ENCODE data around the gene TCF12. TPM values are rescaled to one million over a fixed set of nuclear protein-coding genes. Genes with fewer than 3 reads are reported as not detected.

Gene TCF12
- total RNA-seq, 1 experiment from 2014 or later: 102 TPM

DNA sequence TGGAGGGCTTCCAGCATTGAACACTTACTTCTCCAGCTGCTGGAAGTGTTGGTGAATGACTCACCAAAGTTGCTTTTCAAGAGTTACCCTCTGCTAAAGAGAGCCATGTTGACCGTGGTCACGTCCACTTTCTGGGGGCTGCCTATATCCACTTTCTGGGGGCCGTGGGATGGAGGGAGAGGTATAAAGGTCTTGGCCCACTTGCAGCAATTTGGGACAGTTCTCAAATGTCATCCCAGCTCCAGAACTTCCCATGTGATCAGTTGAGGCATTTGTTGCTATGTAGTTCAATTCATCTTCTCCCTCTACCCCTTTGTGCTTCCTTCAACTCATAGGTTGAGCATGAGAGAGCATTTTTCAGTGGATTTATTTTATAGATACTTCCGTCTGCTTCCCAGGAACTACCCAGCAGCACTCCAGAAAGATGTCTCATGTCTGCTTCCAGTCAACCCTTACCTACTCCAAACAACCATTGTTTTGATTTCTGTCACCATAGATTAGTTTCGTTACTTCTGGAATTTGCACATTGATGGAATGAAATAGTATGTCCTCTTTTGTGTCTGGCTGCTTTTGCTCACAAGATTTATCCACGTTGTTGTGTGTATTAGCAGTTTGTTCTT, 130.6 kb downstream of the TCF12 start:
- no TSS peak for BruUV-seq (replicated peaks)
- no peak for DNase-seq (ENCODE audit: low read depth, low spot score)
- no peak for TF ChIP-seq SIN3A (IDR thresholded peaks at IDR 0.05; ENCODE audit: borderline replicate concordance, insufficient read depth, low read depth, low read length)
- TF ChIP-seq, protein P1, sequence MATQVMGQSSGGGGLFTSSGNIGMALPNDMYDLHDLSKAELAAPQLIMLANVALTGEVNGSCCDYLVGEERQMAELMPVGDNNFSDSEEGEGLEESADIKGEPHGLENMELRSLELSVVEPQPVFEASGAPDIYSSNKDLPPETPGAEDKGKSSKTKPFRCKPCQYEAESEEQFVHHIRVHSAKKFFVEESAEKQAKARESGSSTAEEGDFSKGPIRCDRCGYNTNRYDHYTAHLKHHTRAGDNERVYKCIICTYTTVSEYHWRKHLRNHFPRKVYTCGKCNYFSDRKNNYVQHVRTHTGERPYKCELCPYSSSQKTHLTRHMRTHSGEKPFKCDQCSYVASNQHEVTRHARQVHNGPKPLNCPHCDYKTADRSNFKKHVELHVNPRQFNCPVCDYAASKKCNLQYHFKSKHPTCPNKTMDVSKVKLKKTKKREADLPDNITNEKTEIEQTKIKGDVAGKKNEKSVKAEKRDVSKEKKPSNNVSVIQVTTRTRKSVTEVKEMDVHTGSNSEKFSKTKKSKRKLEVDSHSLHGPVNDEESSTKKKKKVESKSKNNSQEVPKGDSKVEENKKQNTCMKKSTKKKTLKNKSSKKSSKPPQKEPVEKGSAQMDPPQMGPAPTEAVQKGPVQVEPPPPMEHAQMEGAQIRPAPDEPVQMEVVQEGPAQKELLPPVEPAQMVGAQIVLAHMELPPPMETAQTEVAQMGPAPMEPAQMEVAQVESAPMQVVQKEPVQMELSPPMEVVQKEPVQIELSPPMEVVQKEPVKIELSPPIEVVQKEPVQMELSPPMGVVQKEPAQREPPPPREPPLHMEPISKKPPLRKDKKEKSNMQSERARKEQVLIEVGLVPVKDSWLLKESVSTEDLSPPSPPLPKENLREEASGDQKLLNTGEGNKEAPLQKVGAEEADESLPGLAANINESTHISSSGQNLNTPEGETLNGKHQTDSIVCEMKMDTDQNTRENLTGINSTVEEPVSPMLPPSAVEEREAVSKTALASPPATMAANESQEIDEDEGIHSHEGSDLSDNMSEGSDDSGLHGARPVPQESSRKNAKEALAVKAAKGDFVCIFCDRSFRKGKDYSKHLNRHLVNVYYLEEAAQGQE (IDR thresholded peaks at IDR 0.05; ENCODE audit: insufficient read depth in 1 of 2, low read depth in 2 of 2, low read length in 1 of 2): no peak
- Histone ChIP-seq H3K27me3 (ENCODE audit: control insufficient read depth, insufficient read depth, low read length) (no peaks in the 10 kb centered on the region), H3K4me1 (ENCODE audit: control insufficient read depth, insufficient read depth, low read length) (no peaks in the 10 kb centered on the region; the same call in 1 of the 2 replicates), H3K4me3 (ENCODE audit: low read depth in 2 of 2, low read length in 2 of 2) (no peak overlapping the region), H3K27ac (ENCODE audit: low read length) (no peak overlapping the region), H3K36me3 (ENCODE audit: control insufficient read depth, insufficient read depth, low read length) (no peaks in the 10 kb centered on the region), H3K9me3 (ENCODE audit: control insufficient read depth, insufficient read depth, low read depth, low read length) (no peaks in the 10 kb centered on the region)
- CTCF ChIA-PET: no interaction called here
- intact Hi-C loops (cut with micrococcal nuclease; ENCODE audit: unreplicated experiment): no loop called here
- in situ Hi-C loops (cut with HindIII; ENCODE audit: low pct_unique_long_range_greater_than_20kb, low sequenced_read_pairs): no loop called here
- POLR2A ChIA-PET: no interaction called here
- ATAC-seq: no peak

DNA sequence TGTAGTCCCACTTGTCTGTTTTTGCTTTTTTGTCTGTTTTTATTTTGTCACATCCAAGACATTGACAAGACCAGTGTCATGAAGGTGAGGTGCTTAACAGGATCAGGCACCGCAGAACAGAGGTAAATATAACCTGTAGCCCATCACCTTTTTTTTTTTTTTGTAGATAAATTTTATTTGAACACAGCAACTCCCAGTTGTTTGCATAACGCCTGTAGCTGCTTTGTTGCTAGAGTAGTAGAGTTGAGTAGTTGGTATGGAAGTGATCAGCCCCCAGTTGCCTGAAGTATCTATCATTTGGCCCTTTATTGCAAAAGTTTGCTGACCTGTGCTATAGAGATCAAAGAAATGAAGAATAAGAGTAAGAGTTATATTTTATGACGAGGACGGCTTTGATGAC, 135.0 kb downstream of the TCF12 start:
- H3K27ac ChIP-seq (ENCODE audit: low read length): no peak overlapping the region
- ATAC-seq (no peak), DNase-seq (ENCODE audit: low read depth, low spot score) (no peak)
- CTCF ChIA-PET: no interaction called here
- POLR2A ChIA-PET: no interaction called here
- in situ Hi-C loops (cut with HindIII; ENCODE audit: low pct_unique_long_range_greater_than_20kb, low sequenced_read_pairs) (no loop called here), intact Hi-C loops (cut with micrococcal nuclease; ENCODE audit: unreplicated experiment) (no loop called here)
- H3K9me3 ChIP-seq (ENCODE audit: control insufficient read depth, insufficient read depth, low read depth, low read length): no peaks in the 10 kb centered on the region
- no peaks in the 10 kb centered on the region for H3K36me3 ChIP-seq (ENCODE audit: control insufficient read depth, insufficient read depth, low read length)
- no peaks in the 10 kb centered on the region; the same call in 1 of the 2 replicates for H3K4me1 ChIP-seq (ENCODE audit: control insufficient read depth, insufficient read depth, low read length)
- H3K4me3 ChIP-seq (ENCODE audit: low read depth in 2 of 2, low read length in 2 of 2): no peak overlapping the region
- H3K27me3 ChIP-seq (ENCODE audit: control insufficient read depth, insufficient read depth, low read length): no peaks in the 10 kb centered on the region
- TF ChIP-seq TCF7L2 (IDR thresholded peaks at IDR 0.05; ENCODE audit: low read depth, low read length) (no peak), POLR2AphosphoS5 (IDR thresholded peaks at IDR 0.05; ENCODE audit: low read depth, low read length) (no peak), SIN3A (IDR thresholded peaks at IDR 0.05; ENCODE audit: borderline replicate concordance, insufficient read depth, low read depth, low read length) (no peak)
- TF ChIP-seq, protein P2, sequence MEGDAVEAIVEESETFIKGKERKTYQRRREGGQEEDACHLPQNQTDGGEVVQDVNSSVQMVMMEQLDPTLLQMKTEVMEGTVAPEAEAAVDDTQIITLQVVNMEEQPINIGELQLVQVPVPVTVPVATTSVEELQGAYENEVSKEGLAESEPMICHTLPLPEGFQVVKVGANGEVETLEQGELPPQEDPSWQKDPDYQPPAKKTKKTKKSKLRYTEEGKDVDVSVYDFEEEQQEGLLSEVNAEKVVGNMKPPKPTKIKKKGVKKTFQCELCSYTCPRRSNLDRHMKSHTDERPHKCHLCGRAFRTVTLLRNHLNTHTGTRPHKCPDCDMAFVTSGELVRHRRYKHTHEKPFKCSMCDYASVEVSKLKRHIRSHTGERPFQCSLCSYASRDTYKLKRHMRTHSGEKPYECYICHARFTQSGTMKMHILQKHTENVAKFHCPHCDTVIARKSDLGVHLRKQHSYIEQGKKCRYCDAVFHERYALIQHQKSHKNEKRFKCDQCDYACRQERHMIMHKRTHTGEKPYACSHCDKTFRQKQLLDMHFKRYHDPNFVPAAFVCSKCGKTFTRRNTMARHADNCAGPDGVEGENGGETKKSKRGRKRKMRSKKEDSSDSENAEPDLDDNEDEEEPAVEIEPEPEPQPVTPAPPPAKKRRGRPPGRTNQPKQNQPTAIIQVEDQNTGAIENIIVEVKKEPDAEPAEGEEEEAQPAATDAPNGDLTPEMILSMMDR (IDR thresholded peaks at IDR 0.05): no peak
- TF ChIP-seq, protein P1 (IDR thresholded peaks at IDR 0.05; ENCODE audit: insufficient read depth in 1 of 2, low read depth in 2 of 2, low read length in 1 of 2): no peak
- BruUV-seq (replicated peaks): no TSS peak
